A549 (cell line): ENCODE results near the gene ROR1.

Experiments used
- CEBPB ChIP-seq, 2 experiments: fragments of >200 bp in 1 of 2; sonication (Bioruptor Twin) in 1 of 2; formaldehyde crosslinking in 1 of 2; IDR thresholded peaks; 2 replicates each; pipeline ENCODE4 v1.6.1; 2012 to 2016
- EP300 ChIP-seq, 2 experiments: fragments of >200 bp; sonication (Bioruptor Twin); formaldehyde crosslinking; IDR thresholded peaks; 2 replicates in 1 of 2; 3 replicates in 1 of 2; pipeline ENCODE4 v1.6.1; 2016 to 2017
- PBX3 ChIP-seq: IDR thresholded peaks from 2 replicates; pipeline ENCODE4 v1.6.1; 2012
- POLR2A ChIP-seq: IDR thresholded peaks from 2 replicates; pipeline ENCODE4 v1.6.1; 2012; ENCODE audit warnings: mild to moderate bottlenecking, low read length
- RAD21 ChIP-seq, 2 experiments: fragments of >200 bp in 1 of 2; sonication (Bioruptor Twin) in 1 of 2; formaldehyde crosslinking in 1 of 2; IDR thresholded peaks in 1 of 2; conservative IDR thresholded peaks in 1 of 2; 2 replicates in 1 of 2; 3 replicates in 1 of 2; pipeline ENCODE4 v1.6.1; 2012 to 2018; ENCODE audit warnings: inconsistent platforms in 1 of 2
- TF ChIP-seq, protein P1 (sequence below): IDR thresholded peaks from 2 replicates; pipeline ENCODE4 v1.6.1; 2012
- TF ChIP-seq, protein P2 (sequence below): fragments of 200-600 bp; sonication (generic); IDR thresholded peaks from 2 replicates; pipeline ENCODE4 v1.6.1; 2016; ENCODE audit warnings: antibody characterized with exemption, mild to moderate bottlenecking, moderate library complexity
- TF ChIP-seq, protein P3 (sequence below): fragments of >200 bp; sonication (Bioruptor Twin); formaldehyde crosslinking; IDR thresholded peaks from 3 replicates; pipeline ENCODE4 v1.5.1; 2016

DNA sequence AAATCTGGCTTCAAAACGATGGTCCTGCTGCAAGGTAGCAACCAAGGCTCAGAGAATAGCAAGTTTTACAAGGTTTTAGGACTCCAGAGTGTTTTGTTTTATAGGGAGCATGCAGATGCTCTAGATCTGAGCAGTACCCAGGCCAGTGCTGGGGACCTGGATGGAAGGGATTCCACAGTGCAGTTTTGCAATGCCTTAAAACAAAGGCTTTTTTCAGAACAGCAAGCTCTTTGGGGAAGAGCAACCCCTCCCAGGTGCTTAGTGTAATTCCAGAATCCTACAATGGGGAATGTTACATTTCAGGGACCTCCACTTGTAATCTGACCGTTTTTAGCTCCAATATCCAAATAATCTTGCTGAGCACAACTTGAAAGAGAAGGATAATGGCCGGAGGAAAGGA, 6.7 kb downstream of the ROR1 start:
- TF ChIP-seq, protein P1, sequence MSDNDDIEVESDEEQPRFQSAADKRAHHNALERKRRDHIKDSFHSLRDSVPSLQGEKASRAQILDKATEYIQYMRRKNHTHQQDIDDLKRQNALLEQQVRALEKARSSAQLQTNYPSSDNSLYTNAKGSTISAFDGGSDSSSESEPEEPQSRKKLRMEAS: no peak
- TF ChIP-seq, protein P2, sequence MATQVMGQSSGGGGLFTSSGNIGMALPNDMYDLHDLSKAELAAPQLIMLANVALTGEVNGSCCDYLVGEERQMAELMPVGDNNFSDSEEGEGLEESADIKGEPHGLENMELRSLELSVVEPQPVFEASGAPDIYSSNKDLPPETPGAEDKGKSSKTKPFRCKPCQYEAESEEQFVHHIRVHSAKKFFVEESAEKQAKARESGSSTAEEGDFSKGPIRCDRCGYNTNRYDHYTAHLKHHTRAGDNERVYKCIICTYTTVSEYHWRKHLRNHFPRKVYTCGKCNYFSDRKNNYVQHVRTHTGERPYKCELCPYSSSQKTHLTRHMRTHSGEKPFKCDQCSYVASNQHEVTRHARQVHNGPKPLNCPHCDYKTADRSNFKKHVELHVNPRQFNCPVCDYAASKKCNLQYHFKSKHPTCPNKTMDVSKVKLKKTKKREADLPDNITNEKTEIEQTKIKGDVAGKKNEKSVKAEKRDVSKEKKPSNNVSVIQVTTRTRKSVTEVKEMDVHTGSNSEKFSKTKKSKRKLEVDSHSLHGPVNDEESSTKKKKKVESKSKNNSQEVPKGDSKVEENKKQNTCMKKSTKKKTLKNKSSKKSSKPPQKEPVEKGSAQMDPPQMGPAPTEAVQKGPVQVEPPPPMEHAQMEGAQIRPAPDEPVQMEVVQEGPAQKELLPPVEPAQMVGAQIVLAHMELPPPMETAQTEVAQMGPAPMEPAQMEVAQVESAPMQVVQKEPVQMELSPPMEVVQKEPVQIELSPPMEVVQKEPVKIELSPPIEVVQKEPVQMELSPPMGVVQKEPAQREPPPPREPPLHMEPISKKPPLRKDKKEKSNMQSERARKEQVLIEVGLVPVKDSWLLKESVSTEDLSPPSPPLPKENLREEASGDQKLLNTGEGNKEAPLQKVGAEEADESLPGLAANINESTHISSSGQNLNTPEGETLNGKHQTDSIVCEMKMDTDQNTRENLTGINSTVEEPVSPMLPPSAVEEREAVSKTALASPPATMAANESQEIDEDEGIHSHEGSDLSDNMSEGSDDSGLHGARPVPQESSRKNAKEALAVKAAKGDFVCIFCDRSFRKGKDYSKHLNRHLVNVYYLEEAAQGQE: no peak
- TF ChIP-seq, protein P3, sequence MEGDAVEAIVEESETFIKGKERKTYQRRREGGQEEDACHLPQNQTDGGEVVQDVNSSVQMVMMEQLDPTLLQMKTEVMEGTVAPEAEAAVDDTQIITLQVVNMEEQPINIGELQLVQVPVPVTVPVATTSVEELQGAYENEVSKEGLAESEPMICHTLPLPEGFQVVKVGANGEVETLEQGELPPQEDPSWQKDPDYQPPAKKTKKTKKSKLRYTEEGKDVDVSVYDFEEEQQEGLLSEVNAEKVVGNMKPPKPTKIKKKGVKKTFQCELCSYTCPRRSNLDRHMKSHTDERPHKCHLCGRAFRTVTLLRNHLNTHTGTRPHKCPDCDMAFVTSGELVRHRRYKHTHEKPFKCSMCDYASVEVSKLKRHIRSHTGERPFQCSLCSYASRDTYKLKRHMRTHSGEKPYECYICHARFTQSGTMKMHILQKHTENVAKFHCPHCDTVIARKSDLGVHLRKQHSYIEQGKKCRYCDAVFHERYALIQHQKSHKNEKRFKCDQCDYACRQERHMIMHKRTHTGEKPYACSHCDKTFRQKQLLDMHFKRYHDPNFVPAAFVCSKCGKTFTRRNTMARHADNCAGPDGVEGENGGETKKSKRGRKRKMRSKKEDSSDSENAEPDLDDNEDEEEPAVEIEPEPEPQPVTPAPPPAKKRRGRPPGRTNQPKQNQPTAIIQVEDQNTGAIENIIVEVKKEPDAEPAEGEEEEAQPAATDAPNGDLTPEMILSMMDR: no peak
- TF ChIP-seq POLR2A: no peak
- TF ChIP-seq CEBPB (IDR thresholded peaks at IDR 0.05): no peak
- no peak for TF ChIP-seq RAD21 (conservative IDR thresholded peaks at IDR 0.05 in 1 of 2, IDR thresholded peaks at IDR 0.05 in 1 of 2)
- no peak for TF ChIP-seq EP300 (IDR thresholded peaks at IDR 0.05)
- TF ChIP-seq PBX3: no peak
